ENCODE measurements around the gene PIGA. TPM values are rescaled to one million over a fixed set of nuclear protein-coding genes. Genes with fewer than 3 reads are reported as not detected.

The PIGA gene
- total RNA-seq, 2 experiments from 2014 or later = 27.8 to 31.7 TPM

Other genes starting within 250 kb of the PIGA start
- 1 to 10 TPM; 1.1 to 1.4 TPM for gene ASB9, start 65.4 kb downstream of the PIGA start, total RNA-seq
- not detected for gene ASB11, start 19.9 kb downstream of the PIGA start, total RNA-seq
- under 1 TPM in 1 of 2 experiments, not detected in 1; 0.10 TPM for gene VEGFD, start 48.9 kb upstream of the PIGA start, total RNA-seq
- 1 to 10 TPM; 5.1 to 5.6 TPM for gene PIR, start 157.8 kb upstream of the PIGA start, total RNA-seq
- gene BMX, start 165.3 kb upstream of the PIGA start, total RNA-seq = not detected